ENCODE results near the gene LEPROT.

Gene LEPROT

DNA sequence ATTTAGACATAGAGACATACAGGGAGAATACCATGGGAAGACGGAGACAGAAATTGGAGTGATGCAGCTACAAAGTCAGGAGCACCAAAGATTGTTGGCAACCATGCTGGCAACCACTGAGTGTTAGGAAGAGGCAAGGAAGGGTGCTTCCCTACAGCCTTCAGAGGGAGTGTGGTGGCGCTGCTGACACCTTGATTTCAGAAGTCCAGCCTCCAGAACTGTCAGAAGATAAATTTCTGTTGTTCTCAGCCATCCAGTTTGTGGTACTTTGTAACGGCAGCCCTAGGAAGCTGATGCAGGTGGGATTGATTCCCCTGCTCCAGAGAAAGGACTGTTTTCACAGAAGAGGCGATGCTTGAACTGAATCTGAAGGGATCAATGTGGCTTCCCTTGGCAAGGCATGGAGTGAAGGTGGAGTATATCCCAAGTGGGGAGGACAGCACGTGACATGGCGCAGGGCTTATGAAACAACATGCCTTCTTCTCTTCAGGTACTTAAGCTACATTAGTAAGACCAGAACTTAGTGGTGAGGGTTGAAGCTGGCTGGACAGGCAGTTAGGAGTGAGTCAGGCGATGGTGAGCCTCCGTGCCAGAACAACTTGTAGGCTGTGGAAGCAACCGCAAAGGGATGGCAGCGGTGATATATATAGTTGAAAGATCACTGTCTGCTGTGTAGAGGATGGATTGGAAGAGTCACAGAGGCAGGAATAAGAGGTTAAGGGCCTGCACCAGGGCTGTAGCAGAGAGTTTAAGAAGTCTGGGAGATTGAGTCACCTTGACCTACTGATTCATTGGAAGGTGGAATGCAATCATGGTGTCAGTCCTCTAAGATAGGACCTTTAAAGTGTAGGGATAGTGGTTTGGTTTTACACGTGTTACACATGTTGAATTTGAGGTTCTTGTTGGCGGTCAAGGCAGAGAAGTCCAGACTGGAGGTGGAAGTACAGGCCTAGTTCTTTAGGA, 2.1 kb downstream of the LEPROT start:
- ATAC-seq (no peak), DNase-seq (peak in 1 of 2 donors; percentile 9)
- Mint-ChIP-seq H3K9me3 (no peaks in the 10 kb centered on the region), H3K4me3 (no peak overlapping the region), H3K27me3 (no peaks in the 10 kb centered on the region), H3K4me1 (peaks cover 13% of the 10 kb centered on the region), H3K27ac (no peak overlapping the region)

DNA sequence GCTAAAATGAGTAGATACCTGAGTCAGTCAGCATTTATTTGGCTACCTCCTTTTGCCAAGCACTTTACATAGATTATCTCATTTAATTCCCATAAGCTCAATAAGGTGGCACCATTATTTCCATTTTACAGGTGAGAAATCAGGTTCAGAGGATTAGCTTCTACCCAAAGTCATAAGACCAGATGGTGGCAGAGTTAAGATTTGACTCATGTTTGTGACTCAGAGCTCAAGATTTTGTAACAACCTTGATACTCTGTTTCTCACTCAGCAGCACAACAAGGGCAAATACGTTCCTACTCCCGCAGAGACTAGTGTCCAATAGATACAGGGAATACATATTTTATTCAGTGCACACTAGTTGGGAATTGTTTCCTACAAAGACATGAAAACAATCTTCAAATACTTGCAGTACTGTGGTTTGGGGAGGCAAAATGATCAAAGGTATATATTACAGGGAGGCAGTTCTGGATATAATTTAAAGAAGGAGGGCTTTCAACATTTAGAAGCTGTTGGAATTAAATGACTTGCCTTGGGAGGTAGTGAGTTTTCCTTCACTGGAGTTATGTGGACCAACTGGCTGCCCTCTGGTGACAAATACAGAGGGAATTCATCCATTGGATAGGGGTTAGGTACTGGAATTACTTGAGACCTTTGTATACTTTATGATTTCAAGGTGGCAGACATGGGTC, 3.6 kb downstream of the LEPROT start:
- H3K4me3 Mint-ChIP-seq: no peak overlapping the region
- ATAC-seq: no peak
- H3K4me1 Mint-ChIP-seq: peaks cover 10% of the 10 kb centered on the region
- H3K27ac Mint-ChIP-seq: peak overlapping the region in 1 of 2 donors; percentile 51
- DNase-seq: peak; percentile 17 to 23
- no peaks in the 10 kb centered on the region for H3K9me3 Mint-ChIP-seq
- H3K27me3 Mint-ChIP-seq: no peaks in the 10 kb centered on the region

DNA sequence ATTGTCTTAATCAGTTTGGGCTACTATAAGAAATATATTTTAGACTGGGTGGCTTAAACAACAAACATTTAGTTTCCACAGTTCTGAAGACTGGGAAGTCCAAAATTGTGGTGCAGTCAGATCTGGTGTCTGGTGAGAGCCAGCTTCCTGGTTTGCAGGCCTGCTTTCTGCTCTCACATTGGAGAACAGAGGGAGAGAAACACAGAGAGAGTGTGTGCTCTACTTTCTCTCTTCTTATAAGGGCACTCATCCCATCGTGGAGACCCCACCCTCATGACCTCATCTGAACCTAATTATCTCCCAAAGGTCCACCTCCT, 4.1 kb downstream of the LEPROT start:
- no peaks in the 10 kb centered on the region for H3K9me3 Mint-ChIP-seq
- ATAC-seq: no peak
- H3K4me3 Mint-ChIP-seq: no peak overlapping the region
- H3K27ac Mint-ChIP-seq: no peak overlapping the region
- H3K4me1 Mint-ChIP-seq: peaks cover 8% of the 10 kb centered on the region
- no peak for DNase-seq
- H3K27me3 Mint-ChIP-seq: no peaks in the 10 kb centered on the region

DNA sequence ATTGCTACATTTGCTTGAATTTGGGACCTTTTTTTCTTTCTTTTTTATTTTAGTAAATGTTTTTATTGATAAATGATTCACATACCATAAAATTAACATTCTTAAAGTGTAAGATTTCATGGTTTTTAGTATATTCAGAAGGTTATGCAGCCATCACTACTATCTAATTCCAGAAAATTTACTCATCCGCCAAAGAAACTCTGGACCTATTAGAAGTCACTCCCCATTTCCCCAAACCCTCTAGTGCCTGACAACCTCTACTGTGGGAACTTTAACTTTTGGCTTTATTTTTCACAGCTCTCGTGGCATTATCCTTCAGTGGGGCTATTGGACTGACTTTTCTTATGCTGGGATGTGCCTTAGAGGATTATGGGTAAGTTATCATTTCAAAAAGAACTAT, 4.5 kb downstream of the LEPROT start:
- Mint-ChIP-seq H3K4me1 (peaks cover 5% of the 10 kb centered on the region), H3K27me3 (no peaks in the 10 kb centered on the region), H3K27ac (no peak overlapping the region), H3K4me3 (no peak overlapping the region), H3K9me3 (no peaks in the 10 kb centered on the region)
- DNase-seq (no peak), ATAC-seq (no peak)

DNA sequence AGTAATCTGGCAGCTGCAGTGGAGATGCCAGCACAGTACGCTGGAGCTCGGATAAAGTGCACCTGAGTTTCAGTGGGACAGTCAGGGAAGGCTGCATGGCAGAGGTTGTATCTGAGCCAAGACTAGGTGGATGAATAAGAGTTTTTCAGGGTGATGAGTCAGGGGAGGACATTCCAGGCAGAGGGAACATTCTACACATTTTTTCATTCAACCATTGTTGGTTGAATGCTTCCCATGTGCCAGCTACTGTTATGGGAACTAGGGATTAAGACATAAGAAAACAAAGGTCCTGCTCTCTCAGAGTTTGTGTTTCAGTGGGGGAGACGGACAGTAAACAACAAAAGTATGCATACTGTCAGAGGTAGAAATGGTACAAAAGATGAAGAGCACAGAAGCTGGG, 5.2 kb downstream of the LEPROT start:
- DNase-seq: no peak
- H3K4me3 Mint-ChIP-seq: no peak overlapping the region

DNA sequence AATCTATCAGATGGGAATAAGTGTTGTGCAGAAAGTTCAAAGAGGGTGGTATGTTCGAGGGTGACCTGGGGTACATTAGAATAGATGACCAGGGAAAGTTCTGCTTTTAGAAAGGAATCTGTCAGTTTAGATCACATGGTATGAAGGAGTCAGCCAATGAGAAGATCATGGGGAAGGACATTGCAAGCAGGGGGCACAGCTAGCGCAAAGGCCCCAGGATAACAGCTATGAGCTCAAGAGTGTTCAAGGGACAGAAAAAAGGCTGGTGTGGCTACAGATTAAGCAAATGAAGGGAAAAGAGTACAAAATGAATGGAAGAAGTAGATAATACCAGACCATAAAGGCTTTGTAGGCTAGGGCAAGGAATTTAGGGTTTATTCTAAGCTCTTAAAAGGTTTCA, 8.6 kb downstream of the LEPROT start:
- Mint-ChIP-seq H3K4me1 (peaks cover 5% of the 10 kb centered on the region), H3K27me3 (no peaks in the 10 kb centered on the region), H3K27ac (no peak overlapping the region), H3K9me3 (no peaks in the 10 kb centered on the region), H3K4me3 (no peak overlapping the region)
- no peak for DNase-seq
- no peak for ATAC-seq

More for the DNA sequence above, 5.2 kb downstream of the LEPROT start:
- Mint-ChIP-seq H3K27me3 (no peaks in the 10 kb centered on the region), H3K4me1 (peaks cover 5% of the 10 kb centered on the region), H3K27ac (no peak overlapping the region), H3K9me3 (no peaks in the 10 kb centered on the region)
- no peak for ATAC-seq

DNA sequence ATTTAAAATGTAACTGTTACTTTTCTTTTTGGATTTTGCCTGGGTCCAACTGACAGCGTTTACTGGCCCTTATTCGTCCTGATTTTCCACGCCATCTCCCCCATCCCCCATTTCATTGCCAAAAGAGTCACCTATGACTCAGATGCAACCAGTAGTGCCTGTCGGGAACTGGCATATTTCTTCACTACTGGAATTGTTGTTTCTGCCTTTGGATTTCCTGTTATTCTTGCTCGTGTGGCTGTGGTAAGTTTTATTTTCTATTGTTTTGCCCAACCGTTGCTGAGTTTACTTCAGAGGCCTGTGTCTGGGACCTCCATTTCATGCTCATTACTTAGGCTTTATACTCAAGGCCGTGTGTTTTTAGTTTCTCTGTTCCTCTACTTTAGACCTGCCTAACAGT, 9.3 kb downstream of the LEPROT start:
- peaks cover 5% of the 10 kb centered on the region for H3K4me1 Mint-ChIP-seq
- no peak overlapping the region for H3K27ac Mint-ChIP-seq

DNA sequence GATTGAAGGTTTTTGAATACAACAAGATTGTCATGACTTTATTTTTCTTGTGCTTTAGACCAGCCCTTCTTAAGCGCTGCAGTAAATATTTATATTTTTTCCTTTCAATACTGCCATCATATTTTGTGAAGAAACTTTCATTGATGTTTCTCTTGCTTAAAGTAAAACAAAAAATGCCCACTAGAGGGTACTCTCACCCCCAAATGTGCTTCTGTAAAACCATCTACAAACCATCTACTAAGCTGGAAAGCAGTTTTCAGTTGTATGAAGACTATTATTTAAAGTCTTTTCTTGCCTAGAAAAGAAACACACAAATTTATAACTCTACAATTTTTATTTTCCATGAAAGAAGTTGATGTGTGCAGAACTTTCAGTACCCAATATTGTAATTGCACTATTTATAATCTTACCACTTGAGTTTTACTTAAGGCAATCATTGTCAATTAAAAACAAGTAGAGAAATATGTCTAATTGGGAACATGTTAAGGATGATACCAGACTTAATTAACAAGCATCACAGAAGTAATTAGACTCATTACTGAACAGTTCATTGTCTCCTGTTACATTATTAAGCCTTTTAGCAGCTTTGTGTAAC, 10.7 kb downstream of the LEPROT start:
- DNase-seq (no peak), ATAC-seq (no peak)
- Mint-ChIP-seq H3K9me3 (no peaks in the 10 kb centered on the region), H3K4me3 (no peak overlapping the region), H3K27me3 (no peaks in the 10 kb centered on the region), H3K27ac (no peak overlapping the region), H3K4me1 (peaks cover 5% of the 10 kb centered on the region)

More for the DNA sequence above, 9.3 kb downstream of the LEPROT start:
- no peaks in the 10 kb centered on the region for H3K27me3 Mint-ChIP-seq
- ATAC-seq: no peak
- H3K9me3 Mint-ChIP-seq: no peaks in the 10 kb centered on the region
- H3K4me3 Mint-ChIP-seq: no peak overlapping the region
- no peak for DNase-seq

DNA sequence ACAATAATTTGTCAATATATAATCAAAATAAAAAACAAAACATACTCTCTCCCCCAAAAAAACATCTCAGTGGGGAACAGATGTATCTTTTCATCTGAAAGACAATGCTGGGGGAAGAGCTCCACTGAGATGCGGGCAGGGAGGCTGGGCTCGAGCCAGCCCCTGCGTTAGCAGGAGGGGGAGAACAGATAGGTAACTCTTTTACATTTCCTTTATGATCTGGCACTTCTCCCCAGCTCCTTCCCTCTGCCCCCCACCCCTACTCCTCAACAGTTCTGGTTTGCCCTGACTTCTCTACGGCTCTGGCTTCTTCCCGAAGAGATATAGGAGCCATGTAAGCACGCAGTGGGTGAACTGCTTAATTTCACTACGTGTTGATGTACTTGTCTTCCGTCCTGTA, 12.4 kb downstream of the LEPROT start:
- no peak for DNase-seq
- Mint-ChIP-seq H3K27ac (no peak overlapping the region), H3K27me3 (no peaks in the 10 kb centered on the region), H3K4me3 (no peak overlapping the region), H3K9me3 (no peaks in the 10 kb centered on the region), H3K4me1 (peaks cover 5% of the 10 kb centered on the region)
- no peak for ATAC-seq

DNA sequence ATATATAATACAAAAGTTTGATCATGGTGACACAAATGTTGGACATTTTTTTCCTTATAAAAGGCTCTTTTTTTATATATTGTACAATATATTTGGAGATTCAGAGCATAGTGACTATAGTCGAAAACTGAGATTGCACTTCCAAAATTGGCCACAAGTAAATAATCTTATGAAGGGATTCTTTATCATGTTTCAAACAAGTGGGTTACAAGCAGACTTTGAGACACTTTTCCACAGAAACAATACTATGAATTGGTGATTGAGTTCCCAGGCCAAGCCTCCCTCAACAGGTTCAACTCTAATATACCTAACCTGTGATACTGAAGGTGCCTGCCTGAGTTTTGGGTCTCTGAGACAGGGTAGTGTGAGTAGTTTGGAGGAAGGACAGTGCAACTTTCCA, 13.8 kb downstream of the LEPROT start:
- peaks cover under 1% of the 10 kb centered on the region for H3K4me1 Mint-ChIP-seq
- ATAC-seq (no peak), DNase-seq (no peak)
- H3K4me3 Mint-ChIP-seq: no peak overlapping the region
- no peaks in the 10 kb centered on the region for H3K9me3 Mint-ChIP-seq
- no peaks in the 10 kb centered on the region for H3K27me3 Mint-ChIP-seq
- no peak overlapping the region for H3K27ac Mint-ChIP-seq

DNA sequence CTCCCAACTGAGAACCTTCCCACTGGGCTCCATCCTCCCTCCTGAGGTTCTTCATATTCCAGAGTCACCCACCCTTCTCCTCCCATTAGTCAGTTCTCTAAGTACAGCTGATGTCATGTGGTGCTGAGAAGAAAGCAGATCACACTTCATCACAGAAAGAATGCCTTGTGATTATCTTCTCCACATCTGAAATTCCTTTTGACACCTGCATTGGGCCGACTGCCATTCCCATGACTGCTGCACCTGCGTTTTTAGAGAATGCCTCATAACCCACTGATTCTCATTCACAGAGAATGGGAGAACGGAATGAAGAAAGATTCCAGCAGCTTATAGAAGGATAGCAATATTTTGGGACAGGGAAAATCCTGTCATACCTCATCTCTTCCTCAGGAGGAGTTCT, 14.3 kb downstream of the LEPROT start:
- ATAC-seq: no peak
- Mint-ChIP-seq H3K27me3 (no peaks in the 10 kb centered on the region), H3K4me1 (no peaks in the 10 kb centered on the region), H3K4me3 (no peak overlapping the region), H3K27ac (no peak overlapping the region), H3K9me3 (no peaks in the 10 kb centered on the region)
- DNase-seq: no peak

DNA sequence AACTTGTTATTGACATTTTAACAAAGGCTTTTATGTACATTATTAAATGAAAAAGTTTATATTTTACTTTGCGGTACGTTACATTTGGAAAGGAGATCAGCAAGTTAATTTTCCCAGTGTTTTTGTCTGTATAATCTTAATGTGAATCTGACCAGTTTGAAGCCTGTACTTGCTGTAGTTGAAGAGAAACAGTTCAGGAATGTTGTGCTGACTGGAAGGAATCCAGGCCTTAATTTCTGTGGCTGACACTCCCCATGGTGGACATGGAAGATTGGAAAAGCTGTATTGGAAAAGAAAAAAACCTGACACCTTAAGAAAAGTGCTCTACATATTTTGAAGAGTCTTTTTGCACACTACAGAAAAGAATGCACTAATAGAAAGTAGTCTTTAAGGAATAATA, 15.5 kb downstream of the LEPROT start:
- Mint-ChIP-seq H3K9me3 (no peaks in the 10 kb centered on the region), H3K27ac (no peak overlapping the region), H3K4me3 (no peak overlapping the region), H3K4me1 (no peaks in the 10 kb centered on the region), H3K27me3 (no peaks in the 10 kb centered on the region)
- ATAC-seq (no peak), DNase-seq (no peak)

DNA sequence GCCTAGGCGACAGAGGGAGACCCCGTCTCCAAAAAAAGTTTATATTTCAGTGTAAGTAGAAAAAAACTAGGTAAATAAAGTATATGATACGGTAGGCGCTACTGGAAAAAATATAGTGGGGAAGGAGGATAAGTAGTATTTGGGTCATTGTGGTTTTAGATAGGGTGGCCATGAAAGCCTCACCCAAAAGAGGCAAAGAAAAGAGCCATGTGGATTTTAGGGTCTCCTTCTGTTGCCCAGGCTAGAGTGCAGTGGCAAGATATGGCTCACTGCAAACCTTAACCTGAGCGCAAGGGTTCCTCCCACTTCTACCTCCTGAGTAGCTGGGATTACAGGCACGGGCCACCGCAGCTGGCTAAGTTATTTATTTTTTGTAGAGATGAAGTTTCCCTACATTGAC, 17.1 kb downstream of the LEPROT start:
- H3K27me3 Mint-ChIP-seq: no peaks in the 10 kb centered on the region
- H3K4me3 Mint-ChIP-seq: no peak overlapping the region
- H3K4me1 Mint-ChIP-seq: no peaks in the 10 kb centered on the region
- DNase-seq: no peak
- no peak for ATAC-seq
- H3K27ac Mint-ChIP-seq: no peak overlapping the region
- no peaks in the 10 kb centered on the region for H3K9me3 Mint-ChIP-seq

DNA sequence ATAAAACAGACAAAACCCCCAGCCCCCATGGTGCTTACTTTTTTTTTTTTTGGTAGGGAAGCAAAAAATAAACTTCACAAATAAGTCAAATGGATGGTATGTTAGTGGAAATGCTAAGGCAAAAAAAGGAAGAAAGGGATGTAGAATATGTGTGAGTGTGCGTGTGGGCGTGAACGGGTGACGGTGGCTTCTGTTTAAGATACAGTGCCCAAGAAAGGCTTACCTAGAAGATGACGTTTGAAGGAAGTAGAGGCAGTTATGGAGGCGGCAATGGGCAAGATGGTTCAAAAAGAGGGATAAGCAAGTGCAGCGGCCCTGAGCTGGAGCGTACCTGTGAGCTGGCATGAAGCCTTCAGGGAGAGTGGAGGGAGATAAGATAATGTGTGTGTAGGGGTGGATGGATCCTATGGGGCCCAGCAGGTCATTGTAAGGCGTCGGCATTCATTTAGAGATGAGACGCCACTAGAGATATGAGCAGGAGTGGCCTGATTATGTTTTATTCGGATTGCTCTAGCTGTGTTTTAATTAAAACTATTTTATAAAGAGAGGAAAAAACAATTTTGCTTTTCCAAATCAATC, 19.9 kb downstream of the LEPROT start:
- Mint-ChIP-seq H3K4me1 (no peaks in the 10 kb centered on the region), H3K27me3 (no peaks in the 10 kb centered on the region), H3K4me3 (no peak overlapping the region), H3K9me3 (no peaks in the 10 kb centered on the region), H3K27ac (no peak overlapping the region)
- no peak for DNase-seq
- no peak for ATAC-seq

DNA sequence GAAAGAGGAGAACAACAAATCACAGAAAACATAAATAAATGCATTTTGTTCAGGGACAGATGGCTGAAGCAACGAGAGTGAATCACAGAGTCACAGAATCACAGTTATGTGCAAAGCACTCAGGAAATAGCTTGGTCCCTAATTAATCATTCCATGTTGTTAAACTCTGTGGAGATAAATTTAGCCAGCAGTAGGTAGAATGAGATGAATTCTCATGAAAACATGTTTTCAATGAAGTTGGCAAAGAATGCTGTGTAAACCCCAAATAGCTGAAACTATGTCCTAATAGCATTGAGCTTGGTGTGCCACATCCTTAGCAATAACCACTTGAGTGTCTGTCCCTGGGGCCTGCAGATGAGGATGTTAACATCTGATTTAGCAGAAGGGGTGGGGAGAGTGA, 20.4 kb downstream of the LEPROT start:
- Mint-ChIP-seq H3K4me1 (no peaks in the 10 kb centered on the region), H3K27ac (no peak overlapping the region), H3K27me3 (no peaks in the 10 kb centered on the region), H3K4me3 (no peak overlapping the region), H3K9me3 (no peaks in the 10 kb centered on the region)
- ATAC-seq (no peak), DNase-seq (no peak)

DNA sequence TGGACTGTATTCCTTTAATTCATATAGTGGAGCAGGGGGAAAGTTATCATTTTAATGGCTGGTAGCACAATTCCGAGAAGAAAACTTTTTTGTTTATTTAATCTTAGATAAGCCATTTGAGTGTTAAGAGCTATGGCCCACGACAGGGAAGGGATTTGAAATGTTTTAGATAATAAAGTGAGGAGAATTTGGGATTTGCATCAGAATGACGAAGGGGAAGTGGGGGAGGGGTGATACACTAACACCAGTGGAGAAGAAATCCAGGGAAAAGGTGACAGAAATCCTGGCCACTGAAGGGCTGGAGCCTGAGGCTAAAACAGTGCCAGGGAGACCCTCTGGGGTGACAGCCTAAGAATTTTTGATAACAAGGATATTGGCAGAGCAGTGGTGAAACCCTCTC, 21.0 kb downstream of the LEPROT start:
- Mint-ChIP-seq H3K9me3 (no peaks in the 10 kb centered on the region), H3K27me3 (no peaks in the 10 kb centered on the region), H3K4me1 (no peaks in the 10 kb centered on the region), H3K4me3 (no peak overlapping the region), H3K27ac (no peak overlapping the region)
- ATAC-seq (no peak), DNase-seq (no peak)

Data from stimulated activated naive CD8-positive, alpha-beta T cell treated with anti-CD3 and anti-CD28 coated beads, Interleukin-15, amount 100 ng/mL, for 72 hours (primary cell).